Measurements from ENCODE around the gene HIF3A. TPM values are rescaled to one million over a fixed set of nuclear protein-coding genes. Genes with fewer than 3 reads are reported as not detected.
"Not testable (repeated sequence)": the region's sequence is repeated elsewhere in the genome, so short reads cannot be mapped to it uniquely, and the experiment has no call there.

The HIF3A gene
- total RNA-seq, 1 experiment from 2014 or later: not detected

DNA sequence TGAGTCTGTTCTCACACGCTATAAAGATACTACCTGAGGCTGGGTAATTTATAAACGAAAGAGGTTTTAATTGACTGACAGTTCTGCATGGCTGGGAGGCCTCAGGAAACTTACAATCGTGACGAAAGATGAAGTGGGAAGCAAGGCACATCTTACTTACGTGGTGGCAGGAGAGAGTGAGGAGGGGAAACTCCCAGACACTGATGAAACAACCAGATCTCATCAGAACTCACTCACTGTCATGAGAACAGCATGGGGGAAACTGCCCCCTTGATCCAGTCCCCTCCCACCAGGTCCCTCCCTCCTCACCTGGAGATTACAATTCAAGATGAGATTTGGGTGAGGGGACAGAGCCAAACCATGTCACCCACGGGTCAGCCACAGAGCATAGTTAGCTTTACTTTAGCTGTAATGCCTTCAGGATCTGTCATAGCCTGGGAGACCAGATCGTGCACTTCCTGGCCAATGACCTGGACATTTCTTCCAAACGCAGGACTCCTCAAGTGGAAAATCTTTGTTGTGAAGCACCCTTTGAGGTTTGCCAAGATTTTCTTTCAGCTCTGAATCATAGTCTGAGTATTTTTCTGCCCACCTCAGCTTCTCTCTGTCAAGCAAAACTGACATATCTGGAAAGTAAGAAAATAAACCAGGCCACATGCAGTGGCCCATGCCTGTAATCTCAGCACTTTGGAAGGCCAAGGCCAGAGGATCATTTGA lies 25.2 kb upstream of the HIF3A start:
- Histone ChIP-seq H3K4me1 (replicated peaks; ENCODE audit: insufficient read depth) (peaks cover 29% of the 10 kb centered on the region), H3K9me2 (ENCODE audit: insufficient read depth) (no peaks in the 10 kb centered on the region), H3K27ac (peak overlapping the region; percentile 87), H3F3A (ENCODE audit: insufficient read depth, low read depth) (peaks cover 29% of the 10 kb centered on the region), H4K20me1 (ENCODE audit: insufficient read depth) (no peaks in the 10 kb centered on the region), H3K79me2 (ENCODE audit: low read depth) (no peaks in the 10 kb centered on the region), H3K4me2 (peak overlapping the region; percentile 66), H3K9me3 (ENCODE audit: insufficient read depth, low read depth) (no peaks in the 10 kb centered on the region), H3K4me3 (peak overlapping the region; percentile 19; the same call in 1 of the 2 replicates), H3K36me3 (ENCODE audit: low read depth) (no peaks in the 10 kb centered on the region), H3K27me3 (ENCODE audit: insufficient read depth, low read depth) (no peaks in the 10 kb centered on the region), H2AFZ (no peak overlapping the region)
- POLR2A ChIA-PET (ENCODE audit: unreplicated experiment): interaction anchor here (0.6 to 0.8 kb wide), 5 partner anchors 16 to 276 kb away, joined by 4 to 13 read pairs (median 8); no protein-coding TSS in a partner anchor
- intact Hi-C loops (cut with micrococcal nuclease; ENCODE audit: unreplicated experiment): no loop called here
- no peak for TF ChIP-seq EZH2 (IDR thresholded peaks at IDR 0.05; ENCODE audit: low read depth)
- no peak for TF ChIP-seq CTCF (conservative IDR thresholded peaks at IDR 0.05)
- DNase-seq: peak; percentile 78 to 100
- no TSS peak for BruUV-seq (replicated peaks)
- CTCF ChIA-PET: interaction anchor here (0.6 to 1.2 kb wide), 7 partner anchors 8 to 255 kb away, joined by 3 to 9 read pairs (median 4); no protein-coding TSS in a partner anchor

DNA sequence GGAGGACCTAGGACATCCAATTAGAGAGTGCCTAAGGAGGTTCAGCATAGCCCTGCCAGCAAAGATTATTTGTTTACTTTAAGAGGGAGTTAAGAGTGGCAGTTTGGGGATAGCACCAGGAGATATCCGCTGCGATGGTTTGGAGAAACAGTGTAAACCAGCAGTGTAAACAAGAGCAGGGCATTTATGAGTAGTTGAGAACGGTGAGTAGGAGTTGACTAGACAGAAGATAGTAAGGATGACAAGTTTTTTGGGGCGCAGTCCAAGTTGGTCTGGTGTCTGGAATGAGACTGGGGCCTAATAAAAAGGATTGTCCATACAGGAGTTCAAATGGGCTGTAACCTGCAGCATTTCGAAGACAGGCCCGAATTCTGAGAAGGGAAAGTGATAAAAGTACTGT lies 22.9 kb upstream of the HIF3A start:
- H3K36me3 ChIP-seq (ENCODE audit: low read depth); DNase-seq; H3K4me2 ChIP-seq; POLR2A ChIA-PET (ENCODE audit: unreplicated experiment); H3K79me2 ChIP-seq (ENCODE audit: low read depth); BruUV-seq (replicated peaks); H2AFZ ChIP-seq; H3K27me3 ChIP-seq (ENCODE audit: insufficient read depth, low read depth); H3K9me3 ChIP-seq (ENCODE audit: insufficient read depth, low read depth); intact Hi-C loops (cut with micrococcal nuclease; ENCODE audit: unreplicated experiment); H3K9me2 ChIP-seq (ENCODE audit: insufficient read depth); H4K20me1 ChIP-seq (ENCODE audit: insufficient read depth); H3K4me3 ChIP-seq; CTCF ChIA-PET; H3K27ac ChIP-seq: not testable (repeated sequence)
- Histone ChIP-seq H3F3A (ENCODE audit: insufficient read depth, low read depth) (peaks cover 29% of the 10 kb centered on the region), H3K4me1 (replicated peaks; ENCODE audit: insufficient read depth) (peaks cover 29% of the 10 kb centered on the region)

GRCh38 chr19:46279177-46279576 lies 17.7 kb upstream of the HIF3A start:
- Histone ChIP-seq H3K4me2 (no peak overlapping the region), H2AFZ (no peak overlapping the region), H3K4me3 (no peak overlapping the region), H3K4me1 (replicated peaks; ENCODE audit: insufficient read depth) (no peaks in the 10 kb centered on the region), H3K9me2 (ENCODE audit: insufficient read depth) (no peaks in the 10 kb centered on the region), H3K27ac (no peak overlapping the region), H3K79me2 (ENCODE audit: low read depth) (no peaks in the 10 kb centered on the region), H3K9me3 (ENCODE audit: insufficient read depth, low read depth) (no peaks in the 10 kb centered on the region), H3K36me3 (ENCODE audit: low read depth) (no peaks in the 10 kb centered on the region), H3F3A (ENCODE audit: insufficient read depth, low read depth) (peaks cover 9% of the 10 kb centered on the region; the same call in 1 of the 2 replicates), H3K27me3 (ENCODE audit: insufficient read depth, low read depth) (no peaks in the 10 kb centered on the region), H4K20me1 (ENCODE audit: insufficient read depth) (no peaks in the 10 kb centered on the region)
- POLR2A ChIA-PET (ENCODE audit: unreplicated experiment): no interaction called here
- intact Hi-C loops (cut with micrococcal nuclease; ENCODE audit: unreplicated experiment): no loop called here
- TF ChIP-seq CTCF (conservative IDR thresholded peaks at IDR 0.05) (no peak), EZH2 (IDR thresholded peaks at IDR 0.05; ENCODE audit: low read depth) (no peak)
- CTCF ChIA-PET: no interaction called here
- no peak for DNase-seq
- BruUV-seq (replicated peaks): no TSS peak

Measured in PC-9 (cell line).